ENCODE results near the gene C12orf57.

- TF ChIP-seq, protein P1, sequence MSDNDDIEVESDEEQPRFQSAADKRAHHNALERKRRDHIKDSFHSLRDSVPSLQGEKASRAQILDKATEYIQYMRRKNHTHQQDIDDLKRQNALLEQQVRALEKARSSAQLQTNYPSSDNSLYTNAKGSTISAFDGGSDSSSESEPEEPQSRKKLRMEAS (IDR thresholded peaks at IDR 0.05), result peak; percentile 9; the same call in 1 of the 2 replicates
- TF ChIP-seq, protein P2, sequence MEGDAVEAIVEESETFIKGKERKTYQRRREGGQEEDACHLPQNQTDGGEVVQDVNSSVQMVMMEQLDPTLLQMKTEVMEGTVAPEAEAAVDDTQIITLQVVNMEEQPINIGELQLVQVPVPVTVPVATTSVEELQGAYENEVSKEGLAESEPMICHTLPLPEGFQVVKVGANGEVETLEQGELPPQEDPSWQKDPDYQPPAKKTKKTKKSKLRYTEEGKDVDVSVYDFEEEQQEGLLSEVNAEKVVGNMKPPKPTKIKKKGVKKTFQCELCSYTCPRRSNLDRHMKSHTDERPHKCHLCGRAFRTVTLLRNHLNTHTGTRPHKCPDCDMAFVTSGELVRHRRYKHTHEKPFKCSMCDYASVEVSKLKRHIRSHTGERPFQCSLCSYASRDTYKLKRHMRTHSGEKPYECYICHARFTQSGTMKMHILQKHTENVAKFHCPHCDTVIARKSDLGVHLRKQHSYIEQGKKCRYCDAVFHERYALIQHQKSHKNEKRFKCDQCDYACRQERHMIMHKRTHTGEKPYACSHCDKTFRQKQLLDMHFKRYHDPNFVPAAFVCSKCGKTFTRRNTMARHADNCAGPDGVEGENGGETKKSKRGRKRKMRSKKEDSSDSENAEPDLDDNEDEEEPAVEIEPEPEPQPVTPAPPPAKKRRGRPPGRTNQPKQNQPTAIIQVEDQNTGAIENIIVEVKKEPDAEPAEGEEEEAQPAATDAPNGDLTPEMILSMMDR (IDR thresholded peaks at IDR 0.05), result peak; percentile 61
- TF ChIP-seq PHF8 (IDR thresholded peaks at IDR 0.05; ENCODE audit: borderline replicate concordance, low read depth) (no peak), REST (IDR thresholded peaks at IDR 0.05) (no peak), RNF2 (IDR thresholded peaks at IDR 0.05; ENCODE audit: borderline replicate concordance, low read depth) (no peak), MAZ (IDR thresholded peaks at IDR 0.05; ENCODE audit: borderline replicate concordance, low read depth, low read length) (no peak), CEBPB (IDR thresholded peaks at IDR 0.05) (no peak), HDAC2 (IDR thresholded peaks at IDR 0.05) (no peak), POLR2AphosphoS2 (conservative IDR thresholded peaks at IDR 0.05; ENCODE audit: low read length) (no peak), HES2 (IDR thresholded peaks at IDR 0.05) (no peak), SMC3 (IDR thresholded peaks at IDR 0.05) (peak; percentile 40; the same call in 1 of the 3 replicates)
- TF ChIP-seq, protein P3, sequence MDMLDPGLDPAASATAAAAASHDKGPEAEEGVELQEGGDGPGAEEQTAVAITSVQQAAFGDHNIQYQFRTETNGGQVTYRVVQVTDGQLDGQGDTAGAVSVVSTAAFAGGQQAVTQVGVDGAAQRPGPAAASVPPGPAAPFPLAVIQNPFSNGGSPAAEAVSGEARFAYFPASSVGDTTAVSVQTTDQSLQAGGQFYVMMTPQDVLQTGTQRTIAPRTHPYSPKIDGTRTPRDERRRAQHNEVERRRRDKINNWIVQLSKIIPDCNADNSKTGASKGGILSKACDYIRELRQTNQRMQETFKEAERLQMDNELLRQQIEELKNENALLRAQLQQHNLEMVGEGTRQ (IDR thresholded peaks at IDR 0.05), result no peak
Observed at GRCh38 chr12:6961695-6962284, 18.0 kb downstream of the C12orf57 start.

All from A549 (cell line).